ENCODE results near the gene LPP. TPM values are rescaled to one million over a fixed set of nuclear protein-coding genes. Genes with fewer than 3 reads are reported as not detected.

Gene LPP
- total RNA-seq, 1 donor from 2014 or later = 14.2 TPM

GRCh38 chr3:188276375-188276774 lies 122.4 kb downstream of the LPP start:
- no peak overlapping the region for H3K4me3 ChIP-seq (ENCODE audit: low read depth, low read length)
- no peaks in the 10 kb centered on the region for H3K27me3 ChIP-seq (ENCODE audit: control insufficient read depth, insufficient read depth, low read length)

GRCh38 chr3:188278717-188279324 lies 124.9 kb downstream of the LPP start:
- no peak overlapping the region for H3K4me3 ChIP-seq (ENCODE audit: low read depth, low read length)
- DNase-seq (ENCODE audit: low read depth) (no peak), FAIRE-seq (no peak)
- no peaks in the 10 kb centered on the region for H3K27me3 ChIP-seq (ENCODE audit: control insufficient read depth, insufficient read depth, low read length)
- TF ChIP-seq, protein P1, sequence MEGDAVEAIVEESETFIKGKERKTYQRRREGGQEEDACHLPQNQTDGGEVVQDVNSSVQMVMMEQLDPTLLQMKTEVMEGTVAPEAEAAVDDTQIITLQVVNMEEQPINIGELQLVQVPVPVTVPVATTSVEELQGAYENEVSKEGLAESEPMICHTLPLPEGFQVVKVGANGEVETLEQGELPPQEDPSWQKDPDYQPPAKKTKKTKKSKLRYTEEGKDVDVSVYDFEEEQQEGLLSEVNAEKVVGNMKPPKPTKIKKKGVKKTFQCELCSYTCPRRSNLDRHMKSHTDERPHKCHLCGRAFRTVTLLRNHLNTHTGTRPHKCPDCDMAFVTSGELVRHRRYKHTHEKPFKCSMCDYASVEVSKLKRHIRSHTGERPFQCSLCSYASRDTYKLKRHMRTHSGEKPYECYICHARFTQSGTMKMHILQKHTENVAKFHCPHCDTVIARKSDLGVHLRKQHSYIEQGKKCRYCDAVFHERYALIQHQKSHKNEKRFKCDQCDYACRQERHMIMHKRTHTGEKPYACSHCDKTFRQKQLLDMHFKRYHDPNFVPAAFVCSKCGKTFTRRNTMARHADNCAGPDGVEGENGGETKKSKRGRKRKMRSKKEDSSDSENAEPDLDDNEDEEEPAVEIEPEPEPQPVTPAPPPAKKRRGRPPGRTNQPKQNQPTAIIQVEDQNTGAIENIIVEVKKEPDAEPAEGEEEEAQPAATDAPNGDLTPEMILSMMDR (IDR thresholded peaks at IDR 0.05; ENCODE audit: insufficient read depth, low read length, severe bottlenecking) = no peak
- no peaks in the 10 kb centered on the region for H3K36me3 ChIP-seq (ENCODE audit: control insufficient read depth, insufficient read depth, low read length)

More at GRCh38 chr3:188276375-188276774, 122.4 kb downstream of the LPP start:
- FAIRE-seq (no peak), DNase-seq (ENCODE audit: low read depth) (no peak)
- TF ChIP-seq, protein P1 (IDR thresholded peaks at IDR 0.05; ENCODE audit: insufficient read depth, low read length, severe bottlenecking) = no peak
- H3K36me3 ChIP-seq (ENCODE audit: control insufficient read depth, insufficient read depth, low read length) = no peaks in the 10 kb centered on the region

GRCh38 chr3:188279502-188280335 lies 125.8 kb downstream of the LPP start:
- TF ChIP-seq, protein P1 (IDR thresholded peaks at IDR 0.05; ENCODE audit: insufficient read depth, low read length, severe bottlenecking) = no peak
- no peak for DNase-seq (ENCODE audit: low read depth)
- H3K27me3 ChIP-seq (ENCODE audit: control insufficient read depth, insufficient read depth, low read length) = no peaks in the 10 kb centered on the region
- H3K4me3 ChIP-seq (ENCODE audit: low read depth, low read length) = no peak overlapping the region
- no peak for FAIRE-seq
- H3K36me3 ChIP-seq (ENCODE audit: control insufficient read depth, insufficient read depth, low read length) = no peaks in the 10 kb centered on the region

DNA sequence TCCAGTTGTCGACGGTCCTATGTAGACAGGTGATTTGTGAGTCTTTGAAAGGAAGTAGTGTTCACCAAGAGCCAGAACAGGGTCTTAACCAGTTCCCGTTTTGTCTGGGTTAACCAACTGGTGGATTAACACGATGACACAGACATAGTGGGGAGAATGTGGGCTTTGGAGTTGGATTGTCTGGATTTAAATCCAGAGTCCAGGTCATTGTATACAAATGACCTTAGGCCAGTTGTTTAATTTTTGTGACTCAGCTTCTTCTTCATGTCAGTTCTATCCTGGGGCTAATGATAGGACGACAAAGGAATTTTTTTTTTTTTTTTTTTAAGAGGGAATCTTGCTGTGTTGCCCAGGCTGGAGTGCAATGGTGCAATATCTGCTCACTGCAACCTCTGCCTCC lies 126.7 kb downstream of the LPP start:
- TF ChIP-seq, protein P1 (IDR thresholded peaks at IDR 0.05; ENCODE audit: insufficient read depth, low read length, severe bottlenecking) = no peak
- H3K27me3 ChIP-seq (ENCODE audit: control insufficient read depth, insufficient read depth, low read length) = no peaks in the 10 kb centered on the region
- DNase-seq (ENCODE audit: low read depth) (no peak), FAIRE-seq (no peak)
- no peak overlapping the region for H3K4me3 ChIP-seq (ENCODE audit: low read depth, low read length)
- no peaks in the 10 kb centered on the region for H3K36me3 ChIP-seq (ENCODE audit: control insufficient read depth, insufficient read depth, low read length)

- TF ChIP-seq, protein P1 (IDR thresholded peaks at IDR 0.05; ENCODE audit: insufficient read depth, low read length, severe bottlenecking) = no peak
- FAIRE-seq = no peak
- no peak for DNase-seq (ENCODE audit: low read depth)
- Histone ChIP-seq H3K4me3 (ENCODE audit: low read depth, low read length) (no peak overlapping the region), H3K27me3 (ENCODE audit: control insufficient read depth, insufficient read depth, low read length) (no peaks in the 10 kb centered on the region), H3K36me3 (ENCODE audit: control insufficient read depth, insufficient read depth, low read length) (no peaks in the 10 kb centered on the region)
These were observed 128.9 kb downstream of the LPP start for GRCh38 chr3:188282871-188283270.
